HL-60 (cell line): ENCODE results near the gene URGCP.

Experiments
- DNase-seq, 2 experiments: peaks; one replicate each; pipeline ENCODE4 v3.0.0-alpha.2; 2010 to 2020; ENCODE audit warnings: low read depth in 1 of 2, low spot score in 1 of 2
- H3K27ac ChIP-seq: fragments of 250-450 bp; sonication (Bioruptor Pico); replicated peaks from 2 replicates; pipeline ENCODE4 v1.5.1; 2020; ENCODE audit warnings: mild to moderate bottlenecking, moderate library complexity
- H3K27me3 ChIP-seq: fragments of 250-450 bp; sonication (Bioruptor Pico); 2 replicates; pipeline ENCODE4 v1.5.1; 2021; ENCODE audit warnings: mild to moderate bottlenecking, moderate library complexity; ENCODE audit not compliant: insufficient read depth, poor library complexity, severe bottlenecking
- H3K4me3 ChIP-seq: replicated peaks from 2 replicates; pipeline ENCODE4 v1.5.1; 2011; ENCODE audit warnings: mild to moderate bottlenecking, control low read depth, low read length; ENCODE audit not compliant: insufficient read depth
- CTCF ChIP-seq: IDR thresholded peaks from one replicate; pipeline ENCODE4 v1.5.1; 2011; ENCODE audit warnings: low read length, control low read depth, inconsistent platforms; ENCODE audit not compliant: insufficient read depth
- GABPA ChIP-seq: IDR thresholded peaks from 2 replicates; pipeline ENCODE4 v1.6.1; 2012; ENCODE audit warnings: low read depth
- POLR2AphosphoS5 ChIP-seq: IDR thresholded peaks from 2 replicates; pipeline ENCODE4 v1.6.1; 2012; ENCODE audit warnings: low read depth
- REST ChIP-seq: IDR thresholded peaks from 2 replicates; pipeline ENCODE4 v1.6.1; 2012; ENCODE audit warnings: low read depth; ENCODE audit not compliant: insufficient replicate concordance
- SPI1 ChIP-seq: IDR thresholded peaks from 2 replicates; pipeline ENCODE4 v1.6.1; 2012; ENCODE audit warnings: low read depth, mild to moderate bottlenecking, borderline replicate concordance

Gene URGCP

GRCh38 chr7:43870316-43870715 is 36.1 kb downstream of the URGCP start:
- H3K4me3 ChIP-seq = peak overlapping the region; percentile 92; the same call in 1 of the 2 replicates

GRCh38 chr7:43869867-43870240 is 36.5 kb downstream of the URGCP start:
- H3K27me3 ChIP-seq = no peaks in the 10 kb centered on the region
- peak overlapping the region; percentile 87 for H3K27ac ChIP-seq
- TF ChIP-seq SPI1 (no peak), GABPA (no peak), POLR2AphosphoS5 (no peak), REST (no peak), CTCF (no peak)
- H3K4me3 ChIP-seq = peak overlapping the region; percentile 92
- peak; percentile 78 to 79 for DNase-seq

More at GRCh38 chr7:43870316-43870715, 36.1 kb downstream of the URGCP start:
- DNase-seq = no peak
- H3K27me3 ChIP-seq = no peaks in the 10 kb centered on the region
- TF ChIP-seq GABPA = no peak
- peak overlapping the region; percentile 87 for H3K27ac ChIP-seq

GRCh38 chr7:43869006-43869866 is 37.2 kb downstream of the URGCP start, which contains the start of gene MRPS24:
MRPS24 (minus strand) TSS chr7:43869517; CDS start chr7:43869495, 22 bp downstream.
- Histone ChIP-seq H3K27ac (peak within 1 kb of the TSS; percentile 87), H3K4me3 (peak within 1 kb of the TSS; percentile 92), H3K27me3 (no peaks in the 10 kb centered on the region)
- TF ChIP-seq CTCF (no peak), POLR2AphosphoS5 (peak; percentile 89), REST (peak; percentile 73)
- peak; percentile 93 to 94 for DNase-seq

GRCh38 chr7:43868681-43869005 is 37.8 kb downstream of the URGCP start:
- TF ChIP-seq REST (no peak), GABPA (no peak), POLR2AphosphoS5 (no peak), CTCF (no peak)

More at GRCh38 chr7:43868681-43869005, 37.8 kb downstream of the URGCP start:
- no peaks in the 10 kb centered on the region for H3K27me3 ChIP-seq
- peak overlapping the region; percentile 87 for H3K27ac ChIP-seq
- no peak for DNase-seq
- peak overlapping the region; percentile 92 for H3K4me3 ChIP-seq
